Neural cell (in vitro differentiated cells): ENCODE data around the gene LCE1E. TPM values are rescaled to one million over a fixed set of nuclear protein-coding genes. Genes with fewer than 3 reads are reported as not detected.

Source experiments
- H2AFZ ChIP-seq: fragments of 200-600, 300-800 bp; sonication (generic), shearing (Covaris generic); 2 replicates; pipeline ENCODE4 v1.6.0; 2014; ENCODE audit warnings: low read depth, mild to moderate bottlenecking, antibody characterized with exemption, low read length, moderate library complexity
- H3F3A ChIP-seq: fragments of 200-600 bp; shearing (Covaris generic); 2 replicates; pipeline ENCODE4 v1.6.1; 2016; ENCODE audit warnings: mild to moderate bottlenecking, moderate library complexity, mixed read lengths, antibody characterized with exemption, low read length; ENCODE audit not compliant: insufficient read depth, poor library complexity, severe bottlenecking
- H3K27ac ChIP-seq: fragments of 200-600, 300-800 bp; sonication (generic), shearing (Covaris generic); 2 replicates; pipeline ENCODE4 v1.5.1; 2014; ENCODE audit warnings: mild to moderate bottlenecking, low read length, moderate library complexity
- H3K27me3 ChIP-seq: fragments of 300-800, 200-600 bp; sonication (generic), shearing (Covaris generic); 2 replicates; pipeline ENCODE4 v1.6.0; 2014; ENCODE audit warnings: mild to moderate bottlenecking, low read depth, low read length, moderate library complexity; ENCODE audit not compliant: insufficient read depth
- H3K36me3 ChIP-seq: fragments of 300-800, 200-600 bp; sonication (generic), shearing (Covaris generic); 2 replicates; pipeline ENCODE4 v1.5.1; 2014; ENCODE audit warnings: mild to moderate bottlenecking, antibody characterized with exemption, low read length, moderate library complexity; ENCODE audit not compliant: insufficient read depth
- H3K4me2 ChIP-seq: fragments of 300-800, 200-600 bp; sonication (generic), shearing (Covaris generic); 2 replicates; pipeline ENCODE4 v1.6.0; 2014; ENCODE audit warnings: mild to moderate bottlenecking, low read length
- H3K4me3 ChIP-seq: fragments of 300-800, 200-600 bp; sonication (generic), shearing (Covaris generic); 2 replicates; pipeline ENCODE4 v1.5.1; 2014; ENCODE audit warnings: mild to moderate bottlenecking, low read length, moderate library complexity
- H3K79me2 ChIP-seq: fragments of 200-600 bp; shearing (Covaris generic); replicated peaks from 2 replicates; pipeline ENCODE4 v1.6.0; 2014; ENCODE audit warnings: mild to moderate bottlenecking, low read length, moderate library complexity; ENCODE audit not compliant: insufficient read depth
- H3K9ac ChIP-seq: fragments of 300-800, 200-600 bp; sonication (generic), shearing (Covaris generic); 2 replicates; pipeline ENCODE4 v1.6.1; 2016; ENCODE audit warnings: mild to moderate bottlenecking, low read length, mixed read lengths
- H3K9me2 ChIP-seq: fragments of 200-600 bp; shearing (Covaris generic); 2 replicates; pipeline ENCODE4 v1.6.1; 2016; ENCODE audit warnings: mild to moderate bottlenecking, low read length, mixed read lengths; ENCODE audit not compliant: insufficient read depth
- H3K9me3 ChIP-seq: fragments of 200-600, 300-800 bp; sonication (generic), shearing (Covaris generic); 2 replicates; pipeline ENCODE4 v1.6.1; 2016; ENCODE audit warnings: mild to moderate bottlenecking, mixed run types, low read length, moderate library complexity, mixed read lengths
- H4K20me1 ChIP-seq: fragments of 200-600 bp; shearing (Covaris generic); 2 replicates; pipeline ENCODE4 v1.6.1; 2016; ENCODE audit warnings: mild to moderate bottlenecking, mixed run types; ENCODE audit not compliant: insufficient read depth
- EP300 ChIP-seq: fragments of 450-650 bp; conservative IDR thresholded peaks from 2 replicates; pipeline ENCODE4 v1.6.1; 2014; ENCODE audit warnings: antibody characterized with exemption, mild to moderate bottlenecking, moderate library complexity; ENCODE audit not compliant: poor library complexity, severe bottlenecking
- EZH2 ChIP-seq: fragments of 200-600, 300-800 bp; shearing (Covaris generic), sonication (generic); IDR thresholded peaks from 2 replicates; pipeline ENCODE4 v1.6.1; 2014; ENCODE audit warnings: antibody characterized with exemption, low read length, borderline replicate concordance, mild to moderate bottlenecking; ENCODE audit not compliant: insufficient read depth, poor library complexity, severe bottlenecking
- MXI1 ChIP-seq: fragments of 450-650 bp; conservative IDR thresholded peaks from 2 replicates; pipeline ENCODE4 v1.6.1; 2014; ENCODE audit warnings: antibody characterized with exemption, mild to moderate bottlenecking; ENCODE audit not compliant: poor library complexity, severe bottlenecking
- POLR2AphosphoS5 ChIP-seq: IDR thresholded peaks from 2 replicates; pipeline ENCODE4 v1.6.1; 2012
- RAD21 ChIP-seq: fragments of 450-650 bp; conservative IDR thresholded peaks from 2 replicates; pipeline ENCODE4 v1.6.1; 2014; ENCODE audit warnings: antibody characterized with exemption, mild to moderate bottlenecking, moderate library complexity
- SMC3 ChIP-seq: fragments of 450-650 bp; conservative IDR thresholded peaks from 2 replicates; pipeline ENCODE4 v1.6.1; 2014; ENCODE audit warnings: antibody characterized with exemption, mild to moderate bottlenecking, moderate library complexity; ENCODE audit not compliant: poor library complexity
- TAF1 ChIP-seq: IDR thresholded peaks from 2 replicates; pipeline ENCODE4 v1.6.1; 2012; ENCODE audit warnings: low read depth
- polyA plus RNA-seq: library from polyadenylated mRNA; depleted of rRNA; stranded (reverse); fragments of >200 nt; gene quantifications from 2 replicates; pipeline ENCODE4 v1.2.3, GENCODE V29; 2014
- TF ChIP-seq, protein P1 (sequence below): IDR thresholded peaks from 2 replicates; pipeline ENCODE4 v1.6.1; 2012; ENCODE audit warnings: borderline replicate concordance
- TF ChIP-seq, protein P2 (sequence below): fragments of 450-650 bp; IDR thresholded peaks from 2 replicates; pipeline ENCODE4 v1.5.1; 2014; ENCODE audit warnings: antibody characterized with exemption, mild to moderate bottlenecking, moderate library complexity; ENCODE audit not compliant: poor library complexity, severe bottlenecking

LCE1E gene
- polyA plus RNA-seq, 1 donor from 2014 or later: not detected

DNA sequence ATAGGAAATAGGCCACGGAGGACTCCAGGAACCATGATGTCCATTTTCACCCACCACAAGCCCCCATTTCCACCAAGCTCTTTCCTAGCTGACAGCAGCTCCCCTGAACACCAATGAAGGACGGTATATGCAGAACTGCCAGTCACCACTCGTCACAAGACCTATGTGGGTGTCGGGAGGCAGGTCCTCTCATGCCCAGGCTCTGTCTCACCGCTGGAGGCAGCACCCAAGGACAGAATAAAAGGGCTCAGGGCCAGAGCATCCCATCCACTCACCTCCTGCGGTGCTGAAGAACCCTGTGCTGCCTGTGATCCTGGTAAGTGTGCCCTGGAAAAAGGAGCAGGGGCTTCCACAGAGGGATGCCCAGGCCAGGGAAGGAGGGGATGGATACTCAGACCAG, 11.2 kb upstream of the LCE1E start, which contains the start of gene LCE1F (continued):
- TF ChIP-seq, protein P1, sequence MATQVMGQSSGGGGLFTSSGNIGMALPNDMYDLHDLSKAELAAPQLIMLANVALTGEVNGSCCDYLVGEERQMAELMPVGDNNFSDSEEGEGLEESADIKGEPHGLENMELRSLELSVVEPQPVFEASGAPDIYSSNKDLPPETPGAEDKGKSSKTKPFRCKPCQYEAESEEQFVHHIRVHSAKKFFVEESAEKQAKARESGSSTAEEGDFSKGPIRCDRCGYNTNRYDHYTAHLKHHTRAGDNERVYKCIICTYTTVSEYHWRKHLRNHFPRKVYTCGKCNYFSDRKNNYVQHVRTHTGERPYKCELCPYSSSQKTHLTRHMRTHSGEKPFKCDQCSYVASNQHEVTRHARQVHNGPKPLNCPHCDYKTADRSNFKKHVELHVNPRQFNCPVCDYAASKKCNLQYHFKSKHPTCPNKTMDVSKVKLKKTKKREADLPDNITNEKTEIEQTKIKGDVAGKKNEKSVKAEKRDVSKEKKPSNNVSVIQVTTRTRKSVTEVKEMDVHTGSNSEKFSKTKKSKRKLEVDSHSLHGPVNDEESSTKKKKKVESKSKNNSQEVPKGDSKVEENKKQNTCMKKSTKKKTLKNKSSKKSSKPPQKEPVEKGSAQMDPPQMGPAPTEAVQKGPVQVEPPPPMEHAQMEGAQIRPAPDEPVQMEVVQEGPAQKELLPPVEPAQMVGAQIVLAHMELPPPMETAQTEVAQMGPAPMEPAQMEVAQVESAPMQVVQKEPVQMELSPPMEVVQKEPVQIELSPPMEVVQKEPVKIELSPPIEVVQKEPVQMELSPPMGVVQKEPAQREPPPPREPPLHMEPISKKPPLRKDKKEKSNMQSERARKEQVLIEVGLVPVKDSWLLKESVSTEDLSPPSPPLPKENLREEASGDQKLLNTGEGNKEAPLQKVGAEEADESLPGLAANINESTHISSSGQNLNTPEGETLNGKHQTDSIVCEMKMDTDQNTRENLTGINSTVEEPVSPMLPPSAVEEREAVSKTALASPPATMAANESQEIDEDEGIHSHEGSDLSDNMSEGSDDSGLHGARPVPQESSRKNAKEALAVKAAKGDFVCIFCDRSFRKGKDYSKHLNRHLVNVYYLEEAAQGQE: no peak
- TF ChIP-seq EZH2: no peak

DNA sequence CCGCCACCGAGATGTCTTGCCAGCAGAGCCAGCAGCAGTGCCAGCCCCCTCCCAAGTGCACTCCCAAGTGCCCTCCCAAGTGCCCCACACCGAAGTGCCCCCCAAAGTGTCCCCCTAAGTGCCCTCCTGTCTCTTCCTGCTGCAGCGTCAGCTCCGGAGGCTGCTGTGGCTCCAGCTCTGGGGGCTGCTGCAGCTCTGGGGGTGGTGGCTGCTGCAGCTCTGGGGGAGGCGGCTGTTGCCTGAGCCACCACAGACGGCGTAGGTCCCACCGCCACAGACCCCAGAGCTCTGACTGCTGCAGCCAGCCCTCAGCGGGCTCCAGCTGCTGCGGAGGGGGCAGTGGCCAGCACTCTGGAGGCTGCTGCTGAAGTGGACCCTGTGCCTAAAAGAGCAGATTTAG, 9.7 kb upstream of the LCE1E start:
- H3K9me2 ChIP-seq: no peaks in the 10 kb centered on the region
- H3K4me3 ChIP-seq: no peak overlapping the region
- TF ChIP-seq MXI1 (no peak), EP300 (no peak), RAD21 (no peak), TAF1 (no peak), SMC3 (no peak), POLR2AphosphoS5 (no peak), EZH2 (no peak)
- TF ChIP-seq, protein P2, sequence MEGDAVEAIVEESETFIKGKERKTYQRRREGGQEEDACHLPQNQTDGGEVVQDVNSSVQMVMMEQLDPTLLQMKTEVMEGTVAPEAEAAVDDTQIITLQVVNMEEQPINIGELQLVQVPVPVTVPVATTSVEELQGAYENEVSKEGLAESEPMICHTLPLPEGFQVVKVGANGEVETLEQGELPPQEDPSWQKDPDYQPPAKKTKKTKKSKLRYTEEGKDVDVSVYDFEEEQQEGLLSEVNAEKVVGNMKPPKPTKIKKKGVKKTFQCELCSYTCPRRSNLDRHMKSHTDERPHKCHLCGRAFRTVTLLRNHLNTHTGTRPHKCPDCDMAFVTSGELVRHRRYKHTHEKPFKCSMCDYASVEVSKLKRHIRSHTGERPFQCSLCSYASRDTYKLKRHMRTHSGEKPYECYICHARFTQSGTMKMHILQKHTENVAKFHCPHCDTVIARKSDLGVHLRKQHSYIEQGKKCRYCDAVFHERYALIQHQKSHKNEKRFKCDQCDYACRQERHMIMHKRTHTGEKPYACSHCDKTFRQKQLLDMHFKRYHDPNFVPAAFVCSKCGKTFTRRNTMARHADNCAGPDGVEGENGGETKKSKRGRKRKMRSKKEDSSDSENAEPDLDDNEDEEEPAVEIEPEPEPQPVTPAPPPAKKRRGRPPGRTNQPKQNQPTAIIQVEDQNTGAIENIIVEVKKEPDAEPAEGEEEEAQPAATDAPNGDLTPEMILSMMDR: no peak
- TF ChIP-seq, protein P1: no peak
- H3K27ac ChIP-seq: no peak overlapping the region
- H3K9ac ChIP-seq: no peak overlapping the region
- H3K36me3 ChIP-seq: no peaks in the 10 kb centered on the region
- H3K9me3 ChIP-seq: no peaks in the 10 kb centered on the region
- H3K27me3 ChIP-seq: no peaks in the 10 kb centered on the region
- no peaks in the 10 kb centered on the region for H4K20me1 ChIP-seq
- H3K79me2 ChIP-seq: no peaks in the 10 kb centered on the region
- H3K4me2 ChIP-seq: no peak overlapping the region
- no peak overlapping the region for H2AFZ ChIP-seq
- H3F3A ChIP-seq: no peaks in the 10 kb centered on the region
